HG03103 (cell line): ENCODE data around the gene RAPGEF1.
"Not testable (repeated sequence)": the region's sequence is repeated elsewhere in the genome, so short reads cannot be mapped to it uniquely, and the experiment has no call there.

Source experiments
- ATAC-seq: cut with Tn5 transposase; IDR thresholded peaks from one replicate; pipeline ENCODE4 v1.9.1; 2021; ENCODE audit warnings: low read depth; ENCODE audit not compliant: unreplicated experiment

Gene RAPGEF1

GRCh38 chr9:131674425-131675421, 65.2 kb downstream of the RAPGEF1 start:
- ATAC-seq = no peak

DNA sequence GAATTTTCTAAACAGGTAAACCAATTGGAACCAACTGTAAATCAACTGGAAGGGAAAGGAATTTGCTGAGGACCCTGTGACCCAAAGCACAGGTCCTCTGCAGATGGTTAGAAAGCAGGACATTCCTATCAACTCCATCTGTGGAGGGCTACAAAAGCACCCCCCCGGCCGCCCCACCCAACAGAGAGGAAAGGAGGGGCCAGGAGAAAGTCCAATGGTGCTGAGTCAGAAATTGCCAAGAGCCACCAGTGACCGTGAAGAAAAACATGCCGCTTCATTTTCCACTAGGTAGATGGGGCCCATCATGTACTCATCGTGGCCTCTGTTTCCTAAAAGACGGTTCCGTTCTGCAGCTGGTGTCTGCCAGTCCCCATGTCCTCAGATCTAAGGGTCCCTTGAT, 66.3 kb downstream of the RAPGEF1 start:
- no peak for ATAC-seq

- no peak for ATAC-seq
These were observed 66.8 kb downstream of the RAPGEF1 start for GRCh38 chr9:131673068-131673467.

DNA sequence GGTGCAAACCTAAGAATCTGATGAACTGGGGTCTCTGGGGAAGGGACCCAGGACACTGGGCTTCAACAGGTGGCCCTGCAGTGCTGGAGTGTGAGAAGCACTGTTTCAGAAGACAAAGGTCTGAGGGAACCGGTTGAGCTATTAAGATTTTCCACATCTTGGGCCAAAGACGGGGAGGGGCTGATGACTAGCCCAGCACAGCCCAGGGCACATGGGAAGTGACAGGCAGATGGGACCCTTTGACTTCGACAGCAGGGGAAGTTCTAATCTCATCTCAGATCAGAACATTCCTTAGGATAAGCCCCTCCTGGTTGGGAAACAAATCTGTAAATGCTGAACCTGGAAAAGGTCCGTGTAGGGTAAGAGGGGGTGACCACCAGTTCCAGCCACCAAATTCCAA, 67.4 kb downstream of the RAPGEF1 start:
- no peak for ATAC-seq

GRCh38 chr9:131671133-131671520, 68.7 kb downstream of the RAPGEF1 start:
- no peak for ATAC-seq

- no peak for ATAC-seq
These were observed 69.4 kb downstream of the RAPGEF1 start for GRCh38 chr9:131670247-131671132.

DNA sequence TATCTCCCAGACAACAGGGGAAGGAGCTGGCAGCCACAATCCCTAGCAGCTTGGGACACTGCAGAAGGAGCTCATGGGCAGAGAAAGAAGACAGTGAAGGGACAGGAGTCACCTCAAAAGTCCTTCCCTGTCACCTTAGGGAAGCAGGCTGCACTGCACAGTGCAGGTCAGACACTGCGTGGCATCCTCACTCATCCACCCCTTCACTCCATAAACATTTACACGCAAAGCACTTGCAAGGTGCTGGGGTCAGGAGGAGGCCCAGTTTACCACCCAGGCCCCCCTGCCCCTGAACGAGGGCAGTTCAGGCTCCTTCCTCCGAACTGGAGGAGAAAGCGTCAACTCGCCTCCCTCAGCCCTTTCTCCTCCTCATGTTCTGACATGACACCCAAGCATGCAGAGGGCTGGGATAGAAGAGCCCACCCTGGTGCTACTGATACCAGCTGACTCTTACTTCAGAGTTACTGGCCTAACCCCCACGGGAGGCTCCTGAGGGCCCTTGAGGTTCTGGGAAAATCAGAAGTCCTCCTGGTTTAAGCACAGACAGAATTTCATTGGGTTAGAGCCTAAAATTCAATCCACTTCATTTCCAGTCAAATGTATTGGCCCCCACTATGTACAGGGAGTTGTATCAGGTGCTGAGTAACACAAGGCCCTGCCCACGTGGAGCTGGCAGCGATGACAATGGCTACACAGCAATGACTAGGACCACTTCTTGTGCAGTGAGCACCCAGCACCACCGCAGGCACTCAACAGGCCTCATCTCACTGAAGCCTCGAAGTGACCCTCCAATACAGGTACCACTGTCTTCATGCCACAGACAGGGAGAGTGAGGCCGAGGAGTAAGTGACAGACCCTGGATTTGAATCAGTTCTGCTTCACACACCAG, 70.4 kb downstream of the RAPGEF1 start:
- no peak for ATAC-seq

GRCh38 chr9:131668439-131669268, 71.2 kb downstream of the RAPGEF1 start:
- peak; percentile 55 for ATAC-seq

DNA sequence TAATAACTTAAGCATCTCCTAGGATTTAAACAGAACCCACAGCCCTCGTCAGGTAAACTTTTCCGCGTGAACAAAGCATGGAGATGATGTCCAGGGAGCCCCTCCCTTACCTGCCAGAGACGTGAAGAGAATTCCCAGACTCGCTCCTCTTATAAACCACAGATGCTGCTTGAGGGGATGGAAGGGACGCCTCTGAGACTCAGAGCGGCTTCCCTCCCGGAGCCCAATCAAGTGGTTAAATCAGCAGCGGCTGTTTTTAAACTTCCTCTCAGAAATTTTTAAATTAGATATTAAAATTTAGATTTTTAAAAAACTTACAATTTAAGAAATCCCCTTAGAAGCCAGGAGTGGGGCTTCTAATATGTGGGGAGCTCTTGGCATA, 71.8 kb downstream of the RAPGEF1 start:
- no peak for ATAC-seq

DNA sequence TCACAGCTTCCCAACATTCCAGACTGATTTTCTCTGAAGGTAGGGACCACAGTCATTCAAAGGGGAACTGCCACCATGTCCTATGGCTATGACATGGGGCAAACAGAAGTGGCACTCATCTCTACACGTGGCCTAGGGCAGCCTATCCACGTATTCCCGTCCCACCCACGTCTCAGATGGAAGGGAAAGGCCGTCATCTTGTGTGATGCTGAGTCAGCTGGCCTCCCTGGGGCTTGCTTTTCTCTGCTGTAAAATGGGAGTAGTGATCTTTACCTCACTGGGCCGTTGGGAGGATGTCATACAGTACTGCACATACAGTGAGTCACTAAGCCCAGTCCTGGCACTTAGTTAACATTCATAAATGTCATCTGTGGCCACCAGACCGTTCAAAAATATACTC, 72.3 kb downstream of the RAPGEF1 start:
- no peak for ATAC-seq

DNA sequence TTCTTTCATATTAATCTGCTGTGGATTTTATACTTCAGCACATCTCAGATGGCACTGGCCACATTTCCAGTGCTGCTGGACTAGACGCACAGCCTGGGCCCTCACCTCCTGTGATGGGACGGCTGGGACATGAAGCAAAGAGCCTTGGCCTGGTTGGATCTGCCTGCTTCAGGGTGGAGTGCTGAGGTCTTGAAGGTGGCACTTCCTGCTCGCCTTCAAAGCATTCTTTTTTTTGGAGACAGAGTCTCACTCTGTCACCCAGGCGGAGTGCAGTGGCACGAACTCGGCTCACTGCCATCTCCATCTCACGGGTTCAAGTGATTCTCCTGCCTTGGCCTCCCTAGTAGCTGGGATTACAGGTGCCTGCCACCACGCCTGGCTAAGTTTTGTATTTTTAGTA, 73.1 kb downstream of the RAPGEF1 start:
- no peak for ATAC-seq

DNA sequence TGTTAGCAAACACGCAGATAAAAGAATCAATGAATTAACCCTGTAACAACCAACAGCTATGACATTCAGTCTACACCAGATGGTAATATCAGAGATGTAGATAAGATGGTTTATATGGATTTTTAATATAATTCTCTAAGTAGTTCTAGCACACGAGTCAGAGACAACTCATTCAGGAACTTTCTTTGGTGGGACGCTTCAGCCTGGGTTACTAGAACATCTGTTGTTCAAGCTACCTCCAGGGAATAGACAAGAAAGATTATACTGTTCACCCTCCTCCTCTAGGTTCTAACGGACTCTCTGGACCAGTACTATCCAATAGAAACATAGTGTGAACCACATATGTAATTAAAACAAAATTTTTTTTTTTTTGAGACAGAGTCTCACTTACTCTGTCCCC, 73.8 kb downstream of the RAPGEF1 start:
- no peak for ATAC-seq

DNA sequence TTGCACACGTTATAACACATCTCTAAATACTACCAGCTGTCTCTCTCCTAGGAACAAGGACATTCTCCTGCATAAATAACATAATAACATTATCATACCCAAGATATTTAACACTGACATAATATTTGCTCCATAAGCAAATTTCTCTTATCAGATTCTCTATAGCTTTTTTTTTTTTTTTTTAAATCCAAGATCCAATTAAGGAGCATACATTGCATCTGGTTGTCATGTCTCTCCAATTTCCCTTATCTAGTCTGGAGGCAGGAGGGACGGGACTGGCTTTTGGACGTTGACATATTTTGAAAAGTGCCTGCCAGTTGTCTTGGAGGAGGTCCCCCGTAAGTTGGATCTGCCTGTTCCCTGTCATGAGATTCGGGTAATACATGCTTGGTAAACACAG, 76.6 kb downstream of the RAPGEF1 start:
- no peak for ATAC-seq

DNA sequence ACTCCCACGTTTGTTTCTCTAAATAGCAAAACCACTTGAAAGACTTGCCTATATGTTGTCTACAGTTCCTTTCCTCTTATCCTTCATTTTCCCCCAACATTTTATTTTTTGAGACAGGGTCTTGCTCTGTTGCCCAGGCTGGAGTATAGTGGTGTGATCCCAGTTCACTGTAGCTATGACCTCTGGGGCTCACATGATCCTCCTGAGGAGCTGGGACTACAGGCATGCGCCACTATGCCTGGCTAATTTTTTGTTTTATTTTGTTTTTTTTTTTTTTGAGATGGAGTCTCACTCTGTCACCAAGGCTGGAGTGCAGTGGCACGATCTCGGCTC, 77.6 kb downstream of the RAPGEF1 start:
- ATAC-seq = not testable (repeated sequence)

DNA sequence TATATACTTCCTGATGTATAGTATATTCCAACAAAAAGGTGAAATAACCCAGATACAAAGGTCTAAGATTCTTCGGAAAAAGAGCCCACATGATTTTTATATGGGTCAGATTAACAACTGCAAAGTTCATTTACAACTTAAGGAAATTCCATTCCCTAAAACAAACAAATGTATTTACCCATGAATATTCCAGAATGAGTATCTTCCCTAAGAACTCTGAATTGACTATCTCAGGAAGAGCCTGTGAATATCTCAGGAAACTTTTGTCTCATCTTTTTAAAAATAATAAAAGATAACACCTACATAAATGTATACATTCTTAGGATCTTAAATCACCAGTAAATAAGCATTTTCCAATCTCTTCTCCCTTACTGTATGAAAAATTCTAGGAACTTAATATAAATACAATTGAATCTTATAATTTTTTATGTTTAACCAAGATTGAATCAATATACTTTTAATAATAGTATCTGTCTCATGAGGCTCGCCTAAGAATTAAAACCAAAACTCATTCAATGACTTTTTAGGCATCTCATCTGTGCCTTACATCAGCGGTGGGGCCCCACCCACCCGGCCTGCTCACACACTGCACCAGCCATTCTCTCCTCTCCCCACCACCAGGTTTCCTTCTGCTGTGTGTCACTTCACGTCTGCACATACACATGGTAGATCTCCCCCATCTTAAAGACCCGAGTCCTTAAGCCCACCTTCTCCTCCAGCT, 78.1 kb downstream of the RAPGEF1 start:
- ATAC-seq = no peak

GRCh38 chr9:131660466-131661405, 79.1 kb downstream of the RAPGEF1 start:
- ATAC-seq = no peak

GRCh38 chr9:131658377-131659129, 81.3 kb downstream of the RAPGEF1 start:
- ATAC-seq = no peak
